Activated T-helper 1 cell treated with anti-CD3 and anti-CD28 coated beads, Interleukin-2, amount 50 U/mL, for 16 hours (primary cell): ENCODE data around the gene SLC12A5.
"Not testable (repeated sequence)": the region's sequence is repeated elsewhere in the genome, so short reads cannot be mapped to it uniquely, and the experiment has no call there.

Experiments
- DNase-seq, 2 donors: peaks; one replicate each; pipeline ENCODE4 v3.0.0-alpha.2; 2020; ENCODE audit warnings: low read depth in 1 of 2, low spot score in 1 of 2

Gene SLC12A5

GRCh38 chr20:46073443-46073842 is 44.4 kb downstream of the SLC12A5 start:
- no peak for DNase-seq

- DNase-seq, result no peak
Observed at GRCh38 chr20:46074006-46074405, 45.0 kb downstream of the SLC12A5 start.

- DNase-seq, result no peak
Observed at GRCh38 chr20:46076806-46077205, 47.8 kb downstream of the SLC12A5 start.

GRCh38 chr20:46077642-46078305 is 48.8 kb downstream of the SLC12A5 start:
- DNase-seq, result no peak

GRCh38 chr20:46078954-46079353 is 49.9 kb downstream of the SLC12A5 start:
- DNase-seq, result no peak

GRCh38 chr20:46081074-46081473 is 52.1 kb downstream of the SLC12A5 start:
- DNase-seq, result no peak

- DNase-seq, result no peak
Observed at GRCh38 chr20:46083101-46083500, 54.1 kb downstream of the SLC12A5 start.

- DNase-seq, result no peak
Observed at GRCh38 chr20:46083531-46084061, 54.6 kb downstream of the SLC12A5 start.

GRCh38 chr20:46084805-46085178 is 55.8 kb downstream of the SLC12A5 start:
- DNase-seq, result no peak

GRCh38 chr20:46085179-46085851 is 56.3 kb downstream of the SLC12A5 start:
- no peak for DNase-seq

GRCh38 chr20:46087161-46087560 is 58.1 kb downstream of the SLC12A5 start:
- DNase-seq, result no peak

- DNase-seq, result no peak
Observed at GRCh38 chr20:46088409-46089166, 59.6 kb downstream of the SLC12A5 start.

- DNase-seq, result no peak
Observed at GRCh38 chr20:46089167-46089416, 60.1 kb downstream of the SLC12A5 start.

GRCh38 chr20:46089417-46090388 is 60.7 kb downstream of the SLC12A5 start, which contains the start of gene NCOA5:
NCOA5 (minus strand) TSS chr20:46089962; CDS start chr20:46079424, 10,538 bp downstream.
- peak; percentile 84 to 90 for DNase-seq

- DNase-seq, result not testable (repeated sequence)
Observed at GRCh38 chr20:46091622-46092535, 62.9 kb downstream of the SLC12A5 start.

- no peak for DNase-seq
Observed at GRCh38 chr20:46093531-46093930, 64.5 kb downstream of the SLC12A5 start.

GRCh38 chr20:46099491-46100287 is 70.7 kb downstream of the SLC12A5 start:
- no peak for DNase-seq

- DNase-seq, result not testable (repeated sequence)
Observed at GRCh38 chr20:46100444-46100843, 71.4 kb downstream of the SLC12A5 start.

GRCh38 chr20:46100988-46101387 is 72.0 kb downstream of the SLC12A5 start:
- no peak for DNase-seq
